Activated CD4-positive, CD25-positive, alpha-beta regulatory T cell treated with anti-CD3 and anti-CD28 coated beads, Interleukin-2, amount 50 U/mL, for 16 hours (primary cell): Measurements from ENCODE around the gene IMPDH2.

ENCODE experiments used
- DNase-seq: peaks from one replicate; pipeline ENCODE4 v3.0.0-alpha.2; 2020; ENCODE audit warnings: low read depth, low spot score

The IMPDH2 gene

GRCh38 chr3:49028673-49029562, at the start of gene IMPDH2:
Gene IMPDH2, minus strand, starts transcription at chr3:49029398. Its CDS starts 48 bp downstream, at chr3:49029350.
- peak; percentile 85 for DNase-seq

DNA sequence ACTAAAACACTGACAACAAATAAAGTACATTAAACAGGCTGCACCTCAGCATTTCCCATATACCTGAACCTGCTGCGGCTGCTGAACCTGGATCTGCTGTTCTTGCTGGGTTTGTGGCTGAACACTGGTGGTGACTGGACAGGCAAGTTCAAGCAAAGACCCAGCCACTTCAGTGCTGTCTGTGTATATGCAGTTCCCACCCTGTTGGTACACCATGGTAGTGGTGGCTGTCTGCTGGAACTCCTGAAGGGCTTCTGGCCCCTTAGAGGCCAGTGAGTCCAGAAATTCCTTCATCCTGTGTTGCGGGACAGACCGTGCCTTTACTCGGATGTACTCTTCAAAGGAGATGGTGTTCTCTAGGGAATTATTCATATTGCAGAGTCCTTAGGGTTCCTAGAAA, 47.4 kb upstream of the IMPDH2 start:
- no peak for DNase-seq

GRCh38 chr3:49076116-49076515, 46.9 kb upstream of the IMPDH2 start:
- DNase-seq = no peak

- no peak for DNase-seq
These were observed 28.8 kb upstream of the IMPDH2 start for GRCh38 chr3:49058011-49058410.

DNA sequence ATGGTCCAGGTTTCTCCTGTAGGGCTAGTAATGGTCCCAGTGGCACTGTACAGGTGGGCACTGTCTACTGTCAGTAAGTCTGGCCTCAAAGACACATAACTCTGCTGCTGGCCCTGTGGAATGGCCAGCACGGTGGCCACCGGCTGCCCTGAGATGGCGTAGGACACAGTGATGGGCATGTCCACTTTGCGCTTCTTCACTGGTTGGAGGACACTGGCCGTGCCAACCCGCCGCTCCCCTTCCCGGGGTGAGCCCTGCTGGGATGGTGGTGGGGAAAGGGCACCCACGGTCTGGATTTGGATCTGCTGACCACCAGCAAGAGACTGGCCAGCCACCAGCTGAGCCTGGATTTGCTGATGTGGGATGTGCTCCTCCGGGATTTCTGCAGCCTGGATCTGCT, 28.1 kb upstream of the IMPDH2 start:
- DNase-seq = no peak

- DNase-seq = no peak
These were observed 25.2 kb upstream of the IMPDH2 start for GRCh38 chr3:49054344-49054862.

DNA sequence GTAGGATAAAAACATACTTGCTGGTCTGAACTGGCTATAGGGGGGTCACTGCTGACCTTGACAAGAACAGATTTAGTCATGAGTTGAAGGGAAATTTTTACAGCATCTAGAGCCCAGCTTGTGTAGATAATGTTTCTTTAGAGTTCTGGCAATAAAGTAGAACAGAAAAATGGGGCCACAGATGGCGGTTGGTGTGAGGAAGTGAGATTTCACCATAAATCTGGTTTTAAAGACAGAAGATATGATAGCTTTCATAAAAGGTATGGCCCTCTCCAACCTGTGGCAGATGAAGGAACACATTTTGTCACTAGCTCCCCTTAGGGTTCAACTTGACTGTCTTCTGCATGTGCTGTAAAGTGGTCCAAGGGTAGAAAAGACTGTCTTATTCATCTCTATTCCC, 24.3 kb upstream of the IMPDH2 start:
- DNase-seq = no peak

DNA sequence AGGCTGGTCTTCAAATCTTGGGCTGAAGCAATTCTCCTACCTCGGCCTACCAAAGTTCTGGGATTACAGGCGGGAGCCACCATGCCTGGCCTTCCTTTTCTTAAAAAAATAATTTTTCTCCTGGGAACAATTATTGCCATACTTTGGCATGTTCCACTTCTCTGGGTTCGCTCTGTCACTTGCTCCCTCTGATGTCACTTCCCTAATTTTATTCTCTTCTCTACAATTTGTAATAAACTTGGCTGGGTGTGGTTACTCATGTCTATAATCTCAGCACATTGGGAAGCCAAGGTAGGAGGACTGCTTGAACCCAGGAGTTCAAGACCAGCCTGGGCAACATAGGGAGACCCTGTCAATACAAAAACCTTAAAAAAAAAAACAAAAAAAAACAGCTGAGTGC, 6.1 kb upstream of the IMPDH2 start:
- DNase-seq = no peak

- DNase-seq = no peak
These were observed 5.5 kb upstream of the IMPDH2 start for GRCh38 chr3:49034650-49035049.

GRCh38 chr3:49032646-49033304, 3.6 kb upstream of the IMPDH2 start:
- no peak for DNase-seq

- no peak for DNase-seq
These were observed 1.1 kb upstream of the IMPDH2 start for GRCh38 chr3:49030321-49030720.

- no peak for DNase-seq
These were observed 326 bp upstream of the IMPDH2 start for GRCh38 chr3:49029563-49029884.

DNA sequence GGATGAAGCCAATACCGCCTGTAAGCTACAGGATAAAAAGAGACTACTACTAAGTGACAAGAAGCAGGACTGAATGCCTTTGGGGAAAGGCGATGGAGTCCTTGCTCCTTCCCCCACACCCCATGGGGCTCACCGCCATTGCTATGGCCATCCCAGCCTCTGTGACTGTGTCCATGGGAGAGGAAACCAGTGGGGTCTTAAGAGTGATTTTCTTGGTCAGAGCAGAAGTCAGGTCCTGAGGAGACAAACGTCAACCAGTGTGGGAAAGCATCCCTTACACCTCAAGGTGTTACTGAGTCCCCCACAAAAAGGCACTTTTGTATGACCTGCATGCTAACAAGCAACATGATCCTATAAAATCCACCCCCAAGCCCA, 913 bp downstream of the IMPDH2 start:
- DNase-seq = no peak

GRCh38 chr3:49027634-49028033, 1.6 kb downstream of the IMPDH2 start:
- DNase-seq = no peak

DNA sequence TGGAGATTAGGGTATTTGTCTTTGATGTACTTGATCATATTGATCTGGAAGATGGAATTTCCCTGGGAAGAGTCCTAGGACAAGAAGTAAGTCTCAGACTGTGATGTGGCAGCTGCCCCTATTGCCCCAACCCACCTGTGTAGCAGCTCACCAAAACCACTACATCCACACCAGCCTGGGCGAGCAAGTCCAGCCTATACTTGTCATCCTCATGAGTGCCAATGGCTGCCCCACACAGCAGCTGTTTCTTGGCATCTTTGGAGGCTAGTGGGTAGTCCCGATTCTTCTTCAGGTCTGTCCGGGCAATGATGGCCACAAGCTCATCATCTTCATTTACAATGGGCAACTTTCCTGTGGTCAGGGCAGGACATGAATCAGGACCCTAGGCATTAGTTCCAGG, 2.7 kb downstream of the IMPDH2 start:
- no peak for DNase-seq

DNA sequence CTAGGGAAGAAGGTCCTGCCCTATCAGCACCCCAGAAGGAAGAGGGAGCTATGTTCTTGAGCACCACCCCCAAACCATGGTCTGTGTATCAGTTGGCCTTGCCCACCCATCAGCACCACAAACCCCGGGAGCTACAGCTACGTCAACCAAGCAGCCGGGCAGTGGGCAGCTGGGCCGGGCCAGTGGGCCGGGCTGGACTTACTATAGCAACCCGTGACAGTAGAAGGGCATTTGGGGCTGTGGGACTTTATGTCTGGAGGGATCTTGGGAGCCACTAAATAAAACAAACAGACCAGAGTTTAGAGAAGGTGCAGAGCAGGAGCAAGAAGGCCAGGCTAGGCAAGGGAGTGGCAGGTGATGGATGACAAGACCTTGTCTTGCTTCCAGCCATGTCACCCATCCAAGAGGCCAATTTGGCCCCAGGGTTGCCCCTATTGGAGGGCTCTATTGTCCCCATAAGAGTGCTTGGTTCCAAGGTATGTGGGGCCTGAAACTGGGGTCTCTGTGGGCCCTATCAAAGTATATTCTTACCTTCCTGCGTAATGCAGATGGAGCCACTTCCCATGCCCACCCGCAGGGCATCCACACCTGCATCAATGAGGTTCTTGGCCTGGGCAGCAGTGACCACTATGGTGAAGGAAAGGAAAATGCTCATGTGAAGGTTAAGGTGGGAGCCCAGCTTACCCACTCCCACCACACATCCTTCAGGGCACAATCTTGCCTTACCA, 3.2 kb downstream of the IMPDH2 start:
- DNase-seq = no peak

DNA sequence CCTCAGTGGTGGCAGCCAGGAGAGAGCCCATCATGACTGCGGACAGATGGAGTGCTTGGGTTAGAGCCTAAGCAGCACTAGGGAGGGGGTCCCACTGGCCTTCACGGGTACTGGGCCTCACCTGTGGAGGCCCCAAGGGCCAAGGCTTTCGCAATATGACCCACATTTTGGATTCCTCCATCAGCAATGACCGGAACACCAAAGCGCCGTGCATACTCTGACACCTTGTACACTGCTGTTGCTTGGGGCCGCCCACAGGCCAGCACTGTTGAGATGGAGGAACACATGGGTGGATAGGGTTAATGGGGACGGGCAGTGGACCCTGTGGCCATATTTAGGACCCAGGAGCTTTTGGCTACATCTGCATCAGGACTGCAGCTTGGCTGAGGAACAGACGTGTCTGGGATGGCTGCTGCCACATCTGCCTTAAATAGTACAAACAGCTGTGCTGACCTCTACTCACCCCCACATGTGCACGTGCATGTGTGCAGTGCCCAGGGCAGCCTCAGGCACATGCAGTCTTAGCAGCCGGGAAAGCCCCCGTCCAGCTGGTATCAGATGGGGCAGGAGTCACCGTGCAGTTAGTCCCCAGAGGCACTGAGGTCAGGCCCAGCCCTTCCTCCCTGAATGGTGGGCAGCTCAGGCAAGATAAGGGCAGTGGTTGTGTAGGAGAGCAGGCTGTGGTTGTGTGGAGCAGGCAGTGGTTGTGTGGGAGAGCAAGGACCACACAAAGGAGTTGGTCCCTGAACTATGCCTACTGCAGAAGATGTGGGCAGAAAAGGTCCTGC, 4.0 kb downstream of the IMPDH2 start:
- no peak for DNase-seq

GRCh38 chr3:49024449-49024848, 4.7 kb downstream of the IMPDH2 start:
- no peak for DNase-seq

DNA sequence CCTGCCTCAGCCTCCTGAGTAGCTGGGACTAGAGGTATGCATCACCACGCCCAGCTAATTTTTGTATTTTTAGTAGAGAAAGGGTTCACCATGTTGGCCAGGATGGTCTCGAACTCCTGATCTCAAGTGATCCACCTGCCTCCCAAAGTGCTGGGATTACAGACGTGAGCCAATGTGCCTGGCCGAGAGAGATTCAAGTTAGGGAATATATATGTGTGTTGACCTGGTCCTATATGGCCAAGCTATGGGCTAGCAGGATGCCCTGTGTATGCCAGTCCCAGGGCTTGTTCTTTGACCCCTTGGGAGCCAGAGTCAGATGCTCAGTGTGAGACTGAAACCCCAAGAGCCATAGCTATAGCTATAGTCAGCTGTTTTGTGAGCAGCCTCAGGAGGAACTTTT, 5.4 kb downstream of the IMPDH2 start:
- no peak for DNase-seq

DNA sequence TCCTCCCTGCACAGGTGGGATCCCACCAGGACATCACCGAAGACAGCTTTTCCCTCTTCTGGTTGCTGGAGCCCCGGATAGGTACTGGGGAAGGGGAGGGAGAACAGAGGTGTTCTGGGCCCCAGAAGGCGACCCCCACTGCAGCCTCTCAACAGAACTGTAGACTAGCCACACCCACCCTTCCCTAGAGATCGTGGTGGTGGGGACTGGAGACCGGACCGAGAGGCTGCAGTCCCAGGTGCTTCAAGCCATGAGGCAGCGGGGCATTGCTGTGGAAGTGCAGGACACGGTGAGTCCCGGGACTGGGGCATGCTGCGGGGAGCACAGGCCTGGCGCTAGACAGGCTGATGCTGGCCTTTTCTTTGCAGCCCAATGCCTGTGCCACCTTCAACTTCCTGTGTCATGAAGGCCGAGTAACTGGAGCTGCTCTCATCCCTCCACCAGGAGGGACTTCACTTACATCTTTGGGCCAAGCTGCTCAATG, 6.5 kb downstream of the IMPDH2 start:
- DNase-seq = no peak
